ENCODE data around the gene ZNF451.

Gene ZNF451

GRCh38 chr6:57159127-57159526, 69.1 kb downstream of the ZNF451 start:
- H3K4me3 Mint-ChIP-seq = no peak overlapping the region

GRCh38 chr6:57162028-57162427, 72.0 kb downstream of the ZNF451 start:
- H3K36me3 Mint-ChIP-seq = peaks cover 35% of the 10 kb centered on the region
- peaks cover 6% of the 10 kb centered on the region for H3K9me3 Mint-ChIP-seq (ENCODE audit: low read depth)
- no peak overlapping the region for H3K4me3 Mint-ChIP-seq
- peaks cover 4% of the 10 kb centered on the region for H3K4me1 Mint-ChIP-seq (ENCODE audit: low read depth)
- no peak overlapping the region for H3K27ac Mint-ChIP-seq
- H3K27me3 Mint-ChIP-seq = no peaks in the 10 kb centered on the region

More at GRCh38 chr6:57159127-57159526, 69.1 kb downstream of the ZNF451 start:
- H3K27me3 Mint-ChIP-seq = no peaks in the 10 kb centered on the region
- peaks cover 22% of the 10 kb centered on the region for H3K36me3 Mint-ChIP-seq
- H3K27ac Mint-ChIP-seq = no peak overlapping the region
- peaks cover 4% of the 10 kb centered on the region for H3K4me1 Mint-ChIP-seq (ENCODE audit: low read depth)
- no peaks in the 10 kb centered on the region for H3K9me3 Mint-ChIP-seq (ENCODE audit: low read depth)

DNA sequence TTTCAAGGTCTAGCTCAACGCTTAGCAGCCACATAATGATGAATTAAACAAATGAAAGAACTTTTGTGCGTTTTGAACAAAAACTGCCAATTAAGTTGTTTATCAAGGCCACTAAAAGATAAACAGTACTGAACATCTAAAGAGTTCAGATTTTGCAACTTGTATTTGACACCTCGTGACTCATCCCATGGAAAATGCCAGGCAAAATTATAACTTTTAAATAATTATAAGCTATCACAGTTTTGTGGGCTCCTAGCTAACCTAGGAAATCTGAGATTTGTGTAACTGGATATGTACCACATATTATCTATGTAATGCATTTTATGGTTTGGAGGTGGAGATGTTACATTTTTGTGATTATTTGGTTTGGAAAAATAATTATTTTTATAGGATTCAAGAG, 72.5 kb downstream of the ZNF451 start:
- H3K9me3 Mint-ChIP-seq (ENCODE audit: low read depth) = peaks cover 6% of the 10 kb centered on the region
- peaks cover 35% of the 10 kb centered on the region for H3K36me3 Mint-ChIP-seq
- no peaks in the 10 kb centered on the region for H3K27me3 Mint-ChIP-seq
- H3K4me3 Mint-ChIP-seq = no peak overlapping the region
- H3K27ac Mint-ChIP-seq = no peak overlapping the region
- peaks cover 4% of the 10 kb centered on the region for H3K4me1 Mint-ChIP-seq (ENCODE audit: low read depth)

GRCh38 chr6:57163956-57164355, 74.0 kb downstream of the ZNF451 start:
- no peaks in the 10 kb centered on the region for H3K27me3 Mint-ChIP-seq
- H3K27ac Mint-ChIP-seq = no peak overlapping the region
- H3K4me1 Mint-ChIP-seq (ENCODE audit: low read depth) = no peaks in the 10 kb centered on the region
- H3K36me3 Mint-ChIP-seq = peaks cover 28% of the 10 kb centered on the region
- H3K4me3 Mint-ChIP-seq = no peak overlapping the region
- peaks cover 6% of the 10 kb centered on the region for H3K9me3 Mint-ChIP-seq (ENCODE audit: low read depth)

- H3K27ac Mint-ChIP-seq = no peak overlapping the region
- no peak overlapping the region for H3K4me3 Mint-ChIP-seq
- H3K4me1 Mint-ChIP-seq (ENCODE audit: low read depth) = no peaks in the 10 kb centered on the region
- H3K9me3 Mint-ChIP-seq (ENCODE audit: low read depth) = peaks cover 6% of the 10 kb centered on the region
- H3K27me3 Mint-ChIP-seq = no peaks in the 10 kb centered on the region
- peaks cover 28% of the 10 kb centered on the region for H3K36me3 Mint-ChIP-seq
Measured at GRCh38 chr6:57165080-57165479, 75.1 kb downstream of the ZNF451 start.

DNA sequence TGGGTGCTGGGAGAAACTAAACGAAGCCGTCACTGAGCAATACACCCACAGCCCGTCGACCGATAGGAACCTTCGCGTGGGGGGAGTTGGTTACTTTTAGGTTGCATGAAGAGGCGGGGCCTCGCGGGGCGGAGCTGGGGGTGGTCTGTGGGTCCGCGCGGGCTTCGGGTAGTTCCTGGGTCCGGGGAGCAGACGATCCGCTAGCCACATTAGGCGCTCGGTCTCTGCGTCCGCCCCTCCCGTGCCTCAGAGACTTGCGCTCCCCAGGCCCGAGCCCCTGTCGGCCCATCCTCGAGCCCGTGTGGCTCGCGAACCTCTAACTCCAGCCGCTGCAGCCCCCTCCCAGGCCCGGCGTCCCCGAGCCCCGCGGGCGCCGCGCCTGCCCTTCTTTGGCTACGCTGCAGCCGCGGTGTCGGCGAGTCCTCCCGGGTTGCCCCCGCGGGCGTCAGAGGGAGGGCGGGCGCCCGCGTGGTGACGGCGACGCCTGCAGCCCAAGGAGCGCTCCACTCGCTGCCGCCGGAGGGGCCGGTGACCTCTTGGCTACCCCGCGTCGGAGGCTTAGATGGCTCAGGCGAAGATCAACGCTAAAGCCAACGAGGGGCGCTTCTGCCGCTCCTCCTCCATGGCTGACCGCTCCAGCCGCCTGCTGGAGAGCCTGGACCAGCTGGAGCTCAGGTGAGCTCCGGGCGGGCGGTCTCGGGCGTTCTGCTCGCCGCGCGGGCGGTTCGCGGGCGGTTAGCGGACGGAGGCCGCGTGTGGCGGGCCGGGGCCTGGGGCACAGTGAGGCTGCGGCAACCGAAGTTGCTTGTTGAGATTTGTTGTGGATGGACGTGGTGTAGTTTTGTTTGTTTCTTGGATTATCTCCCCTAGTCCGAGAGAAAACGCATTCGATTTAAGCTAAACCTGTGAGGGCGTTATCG, 82.4 kb downstream of the ZNF451 start, which contains the start of gene BAG2:
TSS of gene BAG2 (plus strand) at position 191 of the 920 bp plus-strand sequence. CDS start at position 563, 372 bp downstream.
- peak within 1 kb of the TSS; percentile 93 for H3K27ac Mint-ChIP-seq
- peaks cover 41% of the 10 kb centered on the region for H3K4me1 Mint-ChIP-seq (ENCODE audit: low read depth)
- no peaks in the 10 kb centered on the region for H3K9me3 Mint-ChIP-seq (ENCODE audit: low read depth)
- H3K4me3 Mint-ChIP-seq = peak within 1 kb of the TSS; percentile 91
- no peaks in the 10 kb centered on the region for H3K27me3 Mint-ChIP-seq
- H3K36me3 Mint-ChIP-seq = no peaks in the 10 kb centered on the region

- peaks cover 49% of the 10 kb centered on the region for H3K4me1 Mint-ChIP-seq (ENCODE audit: low read depth)
- no peaks in the 10 kb centered on the region for H3K36me3 Mint-ChIP-seq
- no peaks in the 10 kb centered on the region for H3K27me3 Mint-ChIP-seq
- no peaks in the 10 kb centered on the region for H3K9me3 Mint-ChIP-seq (ENCODE audit: low read depth)
- H3K4me3 Mint-ChIP-seq = peak overlapping the region; percentile 91
- peak overlapping the region; percentile 80 for H3K27ac Mint-ChIP-seq
Measured at GRCh38 chr6:57173056-57173885, 83.3 kb downstream of the ZNF451 start.

GRCh38 chr6:57173886-57174510, 84.0 kb downstream of the ZNF451 start:
- peak overlapping the region; percentile 80 for H3K27ac Mint-ChIP-seq

GRCh38 chr6:57174511-57174907, 84.5 kb downstream of the ZNF451 start:
- peak overlapping the region; percentile 91 for H3K4me3 Mint-ChIP-seq
- H3K36me3 Mint-ChIP-seq = no peaks in the 10 kb centered on the region

More at GRCh38 chr6:57173886-57174510, 84.0 kb downstream of the ZNF451 start:
- Mint-ChIP-seq H3K9me3 (ENCODE audit: low read depth) (no peaks in the 10 kb centered on the region), H3K4me1 (ENCODE audit: low read depth) (peaks cover 51% of the 10 kb centered on the region), H3K36me3 (no peaks in the 10 kb centered on the region), H3K27me3 (no peaks in the 10 kb centered on the region), H3K4me3 (peak overlapping the region; percentile 91)

GRCh38 chr6:57177545-57178265, 87.7 kb downstream of the ZNF451 start:
- Mint-ChIP-seq H3K27ac (no peak overlapping the region), H3K36me3 (no peaks in the 10 kb centered on the region)

More at GRCh38 chr6:57174511-57174907, 84.5 kb downstream of the ZNF451 start:
- Mint-ChIP-seq H3K27ac (no peak overlapping the region), H3K27me3 (no peaks in the 10 kb centered on the region), H3K9me3 (ENCODE audit: low read depth) (no peaks in the 10 kb centered on the region), H3K4me1 (ENCODE audit: low read depth) (peaks cover 51% of the 10 kb centered on the region)

DNA sequence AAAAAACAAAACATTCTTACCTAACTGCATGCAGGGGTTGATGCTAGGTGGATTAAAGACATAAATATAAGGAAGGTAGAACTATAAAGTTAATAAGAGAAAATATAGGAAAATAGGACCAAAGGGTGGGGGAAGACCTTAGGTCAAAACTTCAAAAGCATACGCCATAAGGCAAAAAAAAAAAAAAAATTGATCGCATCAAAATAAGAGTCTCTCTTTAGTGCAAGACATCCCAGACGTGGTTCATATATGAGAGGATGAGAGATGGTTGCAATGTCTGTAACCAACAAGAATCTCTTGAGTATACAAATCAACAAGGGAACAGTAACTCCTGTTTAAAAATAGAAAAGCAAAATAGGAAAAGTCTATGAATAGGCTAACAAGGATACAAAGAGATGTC, 90.6 kb downstream of the ZNF451 start:
- Mint-ChIP-seq H3K4me1 (ENCODE audit: low read depth) (peaks cover 14% of the 10 kb centered on the region), H3K27ac (peak overlapping the region; percentile 35)

More at GRCh38 chr6:57177545-57178265, 87.7 kb downstream of the ZNF451 start:
- Mint-ChIP-seq H3K27me3 (no peaks in the 10 kb centered on the region), H3K4me1 (ENCODE audit: low read depth) (peaks cover 39% of the 10 kb centered on the region), H3K4me3 (no peak overlapping the region), H3K9me3 (ENCODE audit: low read depth) (no peaks in the 10 kb centered on the region)

DNA sequence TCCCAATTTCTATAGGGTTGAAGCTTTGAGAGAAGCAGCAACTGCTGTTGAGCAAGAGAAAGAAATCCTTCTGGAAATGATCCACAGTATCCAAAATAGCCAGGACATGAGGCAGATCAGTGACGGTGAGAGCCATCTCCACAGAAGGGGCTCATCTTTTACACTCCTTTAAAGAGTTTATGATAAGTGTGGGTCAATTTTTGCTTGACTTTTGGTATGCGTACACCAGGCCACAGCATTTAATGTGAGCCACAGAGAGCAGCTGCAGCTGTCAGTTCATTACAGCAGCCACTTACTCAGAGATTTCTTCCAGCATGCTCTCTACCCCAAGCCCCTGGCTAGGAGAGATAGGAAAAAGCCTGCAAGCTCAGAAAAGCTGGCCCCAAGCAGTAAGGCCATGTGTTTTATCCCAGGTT, 92.0 kb downstream of the ZNF451 start:
- H3K4me1 Mint-ChIP-seq (ENCODE audit: low read depth) = peaks cover 9% of the 10 kb centered on the region
- peak overlapping the region; percentile 12 for H3K27ac Mint-ChIP-seq
- H3K36me3 Mint-ChIP-seq = peaks cover 9% of the 10 kb centered on the region
- no peak overlapping the region for H3K4me3 Mint-ChIP-seq
- no peaks in the 10 kb centered on the region for H3K9me3 Mint-ChIP-seq (ENCODE audit: low read depth)
- H3K27me3 Mint-ChIP-seq = no peaks in the 10 kb centered on the region

More for the DNA sequence above, 90.6 kb downstream of the ZNF451 start:
- H3K27me3 Mint-ChIP-seq = no peaks in the 10 kb centered on the region
- H3K4me3 Mint-ChIP-seq = no peak overlapping the region
- peaks cover 6% of the 10 kb centered on the region for H3K36me3 Mint-ChIP-seq
- H3K9me3 Mint-ChIP-seq (ENCODE audit: low read depth) = no peaks in the 10 kb centered on the region

- Mint-ChIP-seq H3K27me3 (no peaks in the 10 kb centered on the region), H3K27ac (no peak overlapping the region), H3K9me3 (ENCODE audit: low read depth) (no peaks in the 10 kb centered on the region), H3K4me1 (ENCODE audit: low read depth) (peaks cover under 1% of the 10 kb centered on the region), H3K36me3 (peaks cover 9% of the 10 kb centered on the region), H3K4me3 (no peak overlapping the region)
Measured at GRCh38 chr6:57183336-57183735, 93.3 kb downstream of the ZNF451 start.

DNA sequence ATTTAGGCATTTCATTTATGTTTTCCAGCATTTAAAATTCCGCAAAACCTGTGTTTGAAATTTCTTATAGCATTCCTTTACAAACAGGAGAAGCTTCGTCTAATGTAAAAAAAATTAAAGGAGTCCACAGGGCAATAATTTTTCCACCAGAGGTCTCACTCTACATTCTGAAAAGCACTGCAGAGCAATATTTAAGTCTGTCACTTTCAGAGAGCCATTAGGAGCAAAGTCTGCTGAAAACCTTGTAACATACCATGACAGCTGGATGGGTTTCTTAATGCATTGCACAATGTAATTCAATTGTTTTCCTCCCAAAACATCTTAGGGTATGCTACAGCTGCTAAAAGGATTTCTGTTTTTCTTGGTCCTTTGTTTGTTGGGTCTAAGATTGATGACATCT, 100.2 kb downstream of the ZNF451 start:
- H3K36me3 Mint-ChIP-seq = peaks cover 5% of the 10 kb centered on the region
- H3K4me1 Mint-ChIP-seq (ENCODE audit: low read depth) = no peaks in the 10 kb centered on the region
- H3K9me3 Mint-ChIP-seq (ENCODE audit: low read depth) = no peaks in the 10 kb centered on the region
- H3K27ac Mint-ChIP-seq = no peak overlapping the region
- H3K4me3 Mint-ChIP-seq = no peak overlapping the region
- H3K27me3 Mint-ChIP-seq = no peaks in the 10 kb centered on the region

All from activated naive CD8-positive, alpha-beta T cell (primary cell).